ENCODE measurements around the gene SYT15.

Gene SYT15

GRCh38 chr10:46545861-46546590, 32.9 kb upstream of the SYT15 start:
- DNase-seq = no peak

GRCh38 chr10:46546591-46547540, 32.1 kb upstream of the SYT15 start:
- DNase-seq = no peak

- no peak for DNase-seq
Observed at GRCh38 chr10:46547541-46548497, 31.1 kb upstream of the SYT15 start.

GRCh38 chr10:46548498-46549090, 30.3 kb upstream of the SYT15 start:
- DNase-seq = no peak

- no peak for DNase-seq
Observed at GRCh38 chr10:46549171-46550075, 29.5 kb upstream of the SYT15 start.

- DNase-seq = no peak
Observed at GRCh38 chr10:46550076-46550790, 28.7 kb upstream of the SYT15 start.

GRCh38 chr10:46550795-46551700, 27.9 kb upstream of the SYT15 start:
- no peak for DNase-seq

- DNase-seq = no peak
Observed at GRCh38 chr10:46551701-46552525, 27.0 kb upstream of the SYT15 start.

GRCh38 chr10:46552526-46553237, 26.2 kb upstream of the SYT15 start:
- no peak for DNase-seq

- no peak for DNase-seq
Observed at GRCh38 chr10:46553238-46554049, 25.5 kb upstream of the SYT15 start.

- DNase-seq = no peak
Observed at GRCh38 chr10:46554166-46554781, 24.7 kb upstream of the SYT15 start.

GRCh38 chr10:46555366-46555712, 23.6 kb upstream of the SYT15 start:
- no peak for DNase-seq

- no peak for DNase-seq
Observed at GRCh38 chr10:46555713-46556514, 23.0 kb upstream of the SYT15 start.

- no peak for DNase-seq
Observed at GRCh38 chr10:46556515-46557318, 22.2 kb upstream of the SYT15 start, which contains the start of gene GPRIN2. TSS of gene GPRIN2 (minus strand) at chr10:46556658. CDS start at chr10:46550736, 5,922 bp downstream.
